Measurements from ENCODE around the gene ARHGAP12.

The ARHGAP12 gene

GRCh38 chr10:31855033-31855432, 73.6 kb downstream of the ARHGAP12 start:
- Histone ChIP-seq H3K27ac (replicated peaks) (no peak overlapping the region), H3K4me3 (replicated peaks; ENCODE audit: insufficient read depth, low read length) (no peak overlapping the region)
- DNase-seq (ENCODE audit: low read depth in 1 of 2, low spot score in 1 of 2) = no peak

GRCh38 chr10:31853629-31854028, 75.0 kb downstream of the ARHGAP12 start:
- no peak overlapping the region for H3K4me3 ChIP-seq (replicated peaks; ENCODE audit: insufficient read depth, low read length)
- DNase-seq (ENCODE audit: low read depth in 1 of 2, low spot score in 1 of 2) = no peak
- no peak for TF ChIP-seq CTCF (IDR thresholded peaks at IDR 0.05; ENCODE audit: insufficient read depth, low read length)
- no peak for TF ChIP-seq SPI1 (IDR thresholded peaks at IDR 0.05; ENCODE audit: borderline replicate concordance, low read depth)
- TF ChIP-seq REST (IDR thresholded peaks at IDR 0.05; ENCODE audit: insufficient replicate concordance, low read depth) = no peak
- TF ChIP-seq GABPA (IDR thresholded peaks at IDR 0.05; ENCODE audit: low read depth) = no peak
- TF ChIP-seq POLR2AphosphoS5 (IDR thresholded peaks at IDR 0.05; ENCODE audit: low read depth) = no peak
- no peak overlapping the region for H3K27ac ChIP-seq (replicated peaks)
- no peaks in the 10 kb centered on the region for H3K27me3 ChIP-seq (ENCODE audit: insufficient read depth, poor library complexity, severe bottlenecking)

More at GRCh38 chr10:31855033-31855432, 73.6 kb downstream of the ARHGAP12 start:
- H3K27me3 ChIP-seq (ENCODE audit: insufficient read depth, poor library complexity, severe bottlenecking) = no peaks in the 10 kb centered on the region
- TF ChIP-seq REST (IDR thresholded peaks at IDR 0.05; ENCODE audit: insufficient replicate concordance, low read depth) = no peak
- no peak for TF ChIP-seq SPI1 (IDR thresholded peaks at IDR 0.05; ENCODE audit: borderline replicate concordance, low read depth)
- no peak for TF ChIP-seq GABPA (IDR thresholded peaks at IDR 0.05; ENCODE audit: low read depth)
- TF ChIP-seq CTCF (IDR thresholded peaks at IDR 0.05; ENCODE audit: insufficient read depth, low read length) = no peak
- no peak for TF ChIP-seq POLR2AphosphoS5 (IDR thresholded peaks at IDR 0.05; ENCODE audit: low read depth)

- no peak overlapping the region for H3K27ac ChIP-seq (replicated peaks)
- no peak for TF ChIP-seq CTCF (IDR thresholded peaks at IDR 0.05; ENCODE audit: insufficient read depth, low read length)
- TF ChIP-seq POLR2AphosphoS5 (IDR thresholded peaks at IDR 0.05; ENCODE audit: low read depth) = no peak
- no peak for TF ChIP-seq REST (IDR thresholded peaks at IDR 0.05; ENCODE audit: insufficient replicate concordance, low read depth)
- TF ChIP-seq GABPA (IDR thresholded peaks at IDR 0.05; ENCODE audit: low read depth) = no peak
- no peak for TF ChIP-seq SPI1 (IDR thresholded peaks at IDR 0.05; ENCODE audit: borderline replicate concordance, low read depth)
- no peak for DNase-seq (ENCODE audit: low read depth in 1 of 2, low spot score in 1 of 2)
- H3K4me3 ChIP-seq (replicated peaks; ENCODE audit: insufficient read depth, low read length) = no peak overlapping the region
- no peaks in the 10 kb centered on the region for H3K27me3 ChIP-seq (ENCODE audit: insufficient read depth, poor library complexity, severe bottlenecking)
Measured at GRCh38 chr10:31851216-31851615, 77.4 kb downstream of the ARHGAP12 start.
